HFFc6 (cell line): ENCODE measurements around the gene MIB1. TPM values are rescaled to one million over a fixed set of nuclear protein-coding genes. Genes with fewer than 3 reads are reported as not detected.

ENCODE experiments used
- DNase-seq: peaks from one replicate; pipeline ENCODE4 v3.0.0-alpha.2; 2018
- H3K27ac Mint-ChIP-seq: 2 replicates; pipeline ENCODE4 v1.8.0; 2020; ENCODE audit warnings: mild to moderate bottlenecking, mixed read lengths
- H3K27me3 Mint-ChIP-seq: 2 replicates; pipeline ENCODE4 v1.8.0; 2021; ENCODE audit warnings: mild to moderate bottlenecking, moderate library complexity, mixed read lengths; ENCODE audit not compliant: insufficient read depth
- H3K36me3 Mint-ChIP-seq: 2 replicates; pipeline ENCODE4 v1.8.0; 2021; ENCODE audit warnings: low read depth, mixed read lengths
- H3K4me1 Mint-ChIP-seq: 2 replicates; pipeline ENCODE4 v1.8.0; 2020; ENCODE audit warnings: low read depth, mixed read lengths
- H3K4me3 Mint-ChIP-seq: 2 replicates; pipeline ENCODE4 v1.8.0; 2020; ENCODE audit warnings: mild to moderate bottlenecking, moderate library complexity, mixed read lengths
- H3K9me3 Mint-ChIP-seq: 2 replicates; pipeline ENCODE4 v1.8.0; 2020; ENCODE audit warnings: mild to moderate bottlenecking, mixed read lengths
- total RNA-seq, 6 experiments: library from RNA; stranded (reverse); fragmentation: NEBNext Ultra II Directional; extraction: Animal tissue kit (Norgen Biotek cat#: 25700); gene quantifications; 2 replicates in 1 of 6; 3 replicates in 5 of 6; pipeline ENCODE4 v1.2.3, GENCODE V29; 2021
- TF ChIP-seq, protein P1 (sequence below): fragments of 200-600 bp; sonication (generic); IDR thresholded peaks from 2 replicates; pipeline ENCODE4 v1.5.0; 2021; ENCODE audit warnings: antibody characterized with exemption, mild to moderate bottlenecking

MIB1 gene
- total RNA-seq, 6 experiments from 2014 or later: 29.5 to 31.5 (median 30.5) TPM

DNA sequence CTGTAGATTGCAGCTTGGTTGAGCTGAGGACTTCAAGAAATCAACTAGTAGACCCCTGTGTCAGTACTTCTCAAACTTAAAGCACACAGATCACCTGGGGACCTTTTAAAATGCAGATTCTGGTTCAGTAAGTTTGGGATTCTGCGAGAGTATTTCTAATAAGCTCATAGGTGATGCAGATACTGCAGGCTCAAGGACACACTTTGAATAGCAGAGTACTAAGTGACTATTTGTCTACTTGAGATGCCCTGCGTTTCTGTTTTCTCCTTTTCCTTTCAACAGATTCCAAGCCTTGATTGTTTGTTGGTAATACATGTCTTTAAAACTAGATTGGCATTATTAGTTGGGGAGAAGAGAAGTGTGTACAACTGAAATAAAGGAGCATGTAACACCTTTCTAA is 6.7 kb downstream of the MIB1 start:
- Mint-ChIP-seq H3K27me3 (no peaks in the 10 kb centered on the region; the same call in 1 of the 2 replicates), H3K4me1 (peaks cover 33% of the 10 kb centered on the region), H3K36me3 (peaks cover 7% of the 10 kb centered on the region), H3K27ac (no peak overlapping the region; the same call in 1 of the 2 replicates), H3K9me3 (no peaks in the 10 kb centered on the region), H3K4me3 (no peak overlapping the region)
- TF ChIP-seq, protein P1, sequence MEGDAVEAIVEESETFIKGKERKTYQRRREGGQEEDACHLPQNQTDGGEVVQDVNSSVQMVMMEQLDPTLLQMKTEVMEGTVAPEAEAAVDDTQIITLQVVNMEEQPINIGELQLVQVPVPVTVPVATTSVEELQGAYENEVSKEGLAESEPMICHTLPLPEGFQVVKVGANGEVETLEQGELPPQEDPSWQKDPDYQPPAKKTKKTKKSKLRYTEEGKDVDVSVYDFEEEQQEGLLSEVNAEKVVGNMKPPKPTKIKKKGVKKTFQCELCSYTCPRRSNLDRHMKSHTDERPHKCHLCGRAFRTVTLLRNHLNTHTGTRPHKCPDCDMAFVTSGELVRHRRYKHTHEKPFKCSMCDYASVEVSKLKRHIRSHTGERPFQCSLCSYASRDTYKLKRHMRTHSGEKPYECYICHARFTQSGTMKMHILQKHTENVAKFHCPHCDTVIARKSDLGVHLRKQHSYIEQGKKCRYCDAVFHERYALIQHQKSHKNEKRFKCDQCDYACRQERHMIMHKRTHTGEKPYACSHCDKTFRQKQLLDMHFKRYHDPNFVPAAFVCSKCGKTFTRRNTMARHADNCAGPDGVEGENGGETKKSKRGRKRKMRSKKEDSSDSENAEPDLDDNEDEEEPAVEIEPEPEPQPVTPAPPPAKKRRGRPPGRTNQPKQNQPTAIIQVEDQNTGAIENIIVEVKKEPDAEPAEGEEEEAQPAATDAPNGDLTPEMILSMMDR: no peak
- no peak for DNase-seq

DNA sequence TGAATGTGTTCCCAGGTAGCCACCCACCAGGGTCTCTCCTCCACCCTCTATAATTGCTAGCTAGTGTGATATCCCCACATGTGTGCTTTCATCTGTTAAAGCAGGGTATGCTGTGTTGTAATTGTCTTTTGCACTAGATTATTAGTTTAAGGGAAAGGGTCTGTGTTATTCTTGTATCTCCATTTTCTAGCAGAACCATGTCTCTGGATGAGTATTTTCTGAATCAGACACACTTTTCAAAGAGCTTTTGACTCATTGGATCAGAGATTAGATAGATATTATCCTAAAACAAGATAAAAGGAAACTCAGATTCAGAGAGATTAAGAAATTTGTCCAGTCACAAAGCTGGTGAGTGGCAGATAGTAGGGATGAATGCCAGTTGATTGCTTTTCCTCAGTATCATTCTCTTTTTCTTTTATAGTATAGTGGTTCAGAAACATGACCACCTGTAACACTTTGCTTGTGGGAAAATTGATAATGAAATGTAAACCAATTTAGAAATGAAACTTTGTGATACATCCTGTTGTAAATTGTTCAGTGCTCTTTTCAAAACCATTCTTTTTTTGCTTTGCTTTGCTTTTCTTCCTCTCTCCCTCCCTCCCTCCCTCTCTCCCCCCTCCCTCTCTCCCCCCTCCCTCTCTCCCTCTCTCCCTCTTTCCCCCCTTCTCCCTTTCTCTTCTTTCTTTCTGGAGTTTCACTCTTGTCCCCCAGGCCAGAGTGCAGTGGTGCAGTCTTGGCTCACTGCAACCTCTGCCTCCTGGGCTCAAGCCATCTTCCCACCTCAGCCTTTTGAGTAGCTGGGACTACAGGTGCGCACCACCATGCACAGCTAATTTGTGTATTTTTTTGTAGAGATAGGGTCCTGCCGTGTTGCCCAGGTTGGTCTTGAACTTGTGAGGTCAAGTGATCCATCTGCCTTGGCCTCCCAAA is 7.4 kb downstream of the MIB1 start:
- Mint-ChIP-seq H3K36me3 (peaks cover 5% of the 10 kb centered on the region), H3K27me3 (no peaks in the 10 kb centered on the region; the same call in 1 of the 2 replicates), H3K9me3 (no peaks in the 10 kb centered on the region), H3K4me1 (peaks cover 25% of the 10 kb centered on the region), H3K4me3 (no peak overlapping the region), H3K27ac (no peak overlapping the region; the same call in 1 of the 2 replicates)
- TF ChIP-seq, protein P1: no peak
- no peak for DNase-seq

DNA sequence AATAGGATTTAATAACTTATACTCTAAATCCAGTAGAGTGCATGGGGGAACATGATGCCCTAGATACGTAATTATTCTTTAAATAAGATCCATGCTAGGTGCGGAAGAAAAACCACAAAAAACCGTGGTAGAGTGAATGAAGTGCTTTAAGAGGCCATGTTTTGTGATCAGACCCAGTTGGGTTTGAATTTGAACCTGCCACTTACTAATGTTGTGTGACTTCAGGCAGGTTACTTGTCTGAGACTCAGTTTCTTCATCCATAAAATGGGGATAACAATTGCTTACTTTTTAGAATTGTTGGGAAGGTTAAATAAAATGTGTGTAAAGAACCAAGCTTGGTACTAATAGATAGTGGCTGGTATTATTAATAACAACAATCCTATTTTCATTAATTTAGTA is 17.2 kb downstream of the MIB1 start:
- TF ChIP-seq, protein P1: no peak
- no peaks in the 10 kb centered on the region; the same call in 1 of the 2 replicates for H3K27me3 Mint-ChIP-seq
- H3K4me1 Mint-ChIP-seq: peaks cover 13% of the 10 kb centered on the region
- no peak for DNase-seq
- H3K36me3 Mint-ChIP-seq: no peaks in the 10 kb centered on the region
- H3K27ac Mint-ChIP-seq: no peak overlapping the region
- no peaks in the 10 kb centered on the region for H3K9me3 Mint-ChIP-seq
- no peak overlapping the region for H3K4me3 Mint-ChIP-seq

DNA sequence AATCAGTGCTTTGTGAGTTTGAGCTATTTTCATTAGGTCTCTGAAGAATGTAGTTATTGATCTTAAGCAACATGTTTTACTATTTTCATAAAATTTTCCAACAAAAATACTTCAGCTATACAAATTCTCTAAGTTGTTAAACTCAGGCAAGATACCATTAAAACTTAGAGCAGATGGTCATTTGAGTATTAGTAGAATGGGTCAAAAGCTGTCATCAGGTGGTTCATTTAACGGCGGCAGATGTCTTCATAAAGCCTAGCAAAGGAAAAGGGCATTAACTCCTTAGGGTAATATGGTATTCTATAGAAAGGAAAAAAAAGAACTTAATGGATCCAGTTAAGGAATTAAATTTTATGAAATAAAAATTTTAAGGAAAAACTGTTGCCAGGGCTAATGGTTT is 19.2 kb downstream of the MIB1 start:
- TF ChIP-seq, protein P1: no peak
- no peak overlapping the region for H3K27ac Mint-ChIP-seq
- peaks cover 31% of the 10 kb centered on the region for H3K4me1 Mint-ChIP-seq

DNA sequence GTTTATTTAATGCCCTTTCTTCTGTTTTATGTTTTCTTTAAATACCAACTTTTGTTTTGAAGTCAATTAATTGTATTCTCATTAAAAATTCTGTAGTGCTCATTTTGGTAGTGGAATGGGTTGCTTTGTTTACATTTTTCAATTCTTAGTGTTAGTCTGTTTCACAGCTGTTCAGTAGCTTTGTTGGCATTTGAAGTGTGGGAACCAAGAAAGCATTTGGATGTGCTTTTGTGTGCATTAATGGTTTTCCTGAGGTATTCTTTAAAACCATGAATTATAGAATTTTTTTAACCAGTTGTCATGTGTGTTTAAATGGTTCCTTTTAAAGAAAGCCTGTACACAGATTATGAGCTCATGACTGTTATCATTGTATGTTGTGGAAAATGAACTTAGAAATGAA is 19.7 kb downstream of the MIB1 start:
- no peak overlapping the region for H3K27ac Mint-ChIP-seq
- no peaks in the 10 kb centered on the region for H3K36me3 Mint-ChIP-seq
- no peak for DNase-seq
- H3K4me1 Mint-ChIP-seq: peaks cover 31% of the 10 kb centered on the region
- H3K4me3 Mint-ChIP-seq: no peak overlapping the region
- H3K27me3 Mint-ChIP-seq: no peaks in the 10 kb centered on the region; the same call in 1 of the 2 replicates
- H3K9me3 Mint-ChIP-seq: no peaks in the 10 kb centered on the region
- TF ChIP-seq, protein P1: no peak

More for the DNA sequence above, 19.2 kb downstream of the MIB1 start:
- H3K4me3 Mint-ChIP-seq: no peak overlapping the region
- H3K9me3 Mint-ChIP-seq: no peaks in the 10 kb centered on the region
- no peaks in the 10 kb centered on the region; the same call in 1 of the 2 replicates for H3K27me3 Mint-ChIP-seq
- no peaks in the 10 kb centered on the region for H3K36me3 Mint-ChIP-seq
- no peak for DNase-seq
